GM12891 (cell line): ENCODE results near the gene PIM2.

ENCODE experiments used
- POLR2A ChIP-seq: IDR thresholded peaks from 2 replicates; pipeline ENCODE4 v1.6.1; 2011; ENCODE audit warnings: low read depth, low read length, control low read depth
- POLR2AphosphoS5 ChIP-seq: IDR thresholded peaks from 2 replicates; pipeline ENCODE4 v1.6.1; 2011; ENCODE audit warnings: low read depth, low read length, control low read depth

GRCh38 chrX:48934581-48935300 lies 15.9 kb upstream of the PIM2 start:
- TF ChIP-seq POLR2A, result no peak
- TF ChIP-seq POLR2AphosphoS5, result no peak
